SK-N-SH (cell line): Measurements from ENCODE around the gene RASGRF2. TPM values are rescaled to one million over a fixed set of nuclear protein-coding genes. Genes with fewer than 3 reads are reported as not detected.

ENCODE experiments used
- CTCF ChIA-PET: fragments of 300-600, 350-600 bp; formaldehyde crosslinking; extraction: SDS; loops from one replicate; lab custom pipeline; 2021; lab: Yijun Ruan, JAX
- POLR2A ChIA-PET: fragments of 350-600 bp; sonication (Branson Sonifier 250); formaldehyde crosslinking; extraction: SDS; loops from one replicate; lab custom pipeline; 2020; ENCODE audit warnings: antibody characterized with exemption, inconsistent platforms; lab: Yijun Ruan, JAX
- DNase-seq: peaks from one replicate; pipeline ENCODE4 v3.0.0; 2012
- H2AFZ ChIP-seq: fragments of 200-600 bp; sonication (generic); 2 replicates; pipeline ENCODE4 v1.8.1; 2016; ENCODE audit warnings: antibody characterized with exemption, mild to moderate bottlenecking, low read depth
- H3F3A ChIP-seq: fragments of 200-600 bp; sonication (generic); replicated peaks from 2 replicates; pipeline ENCODE3; 2016; ENCODE audit warnings: antibody characterized with exemption, mild to moderate bottlenecking; ENCODE audit not compliant: insufficient read depth
- H3K27ac ChIP-seq, 2 experiments: fragments of 200-500 bp in 1 of 2; fragments of 200-600 bp in 1 of 2; sonication (Bioruptor generic) in 1 of 2; sonication (generic), shearing (Covaris generic) in 1 of 2; 2 replicates each; pipeline versions ENCODE4 v1.5.1 to v1.6.1; 2014 to 2016; ENCODE audit warnings: low read depth in 2 of 2, inconsistent platforms in 1 of 2, low read length in 1 of 2, mild to moderate bottlenecking in 1 of 2, mixed read lengths in 1 of 2
- H3K27me3 ChIP-seq: fragments of 200-600 bp; sonication (generic), shearing (Covaris generic); 2 replicates; pipeline ENCODE4 v1.6.1; 2016; ENCODE audit warnings: mixed run types; ENCODE audit not compliant: insufficient read depth
- H3K36me3 ChIP-seq, 2 experiments: fragments of 200-500 bp in 1 of 2; fragments of 200-600 bp in 1 of 2; sonication (Bioruptor generic) in 1 of 2; sonication (generic) in 1 of 2; replicated peaks in 1 of 2; 2 replicates each; pipeline versions ENCODE3 to v1.5.1; 2014 to 2016; ENCODE audit warnings: low read length in 1 of 2, mild to moderate bottlenecking in 1 of 2; ENCODE audit not compliant: insufficient read depth in 2 of 2, control insufficient read depth in 1 of 2
- H3K4me1 ChIP-seq, 2 experiments: fragments of 200-500 bp in 1 of 2; fragments of 200-600 bp in 1 of 2; sonication (Bioruptor generic) in 1 of 2; sonication (generic), shearing (Covaris generic) in 1 of 2; 2 replicates each; pipeline versions ENCODE4 v1.5.1 to v1.6.1; 2014 to 2016; ENCODE audit warnings: low read depth in 1 of 2, low read length in 1 of 2, mixed run types in 1 of 2; ENCODE audit not compliant: insufficient read depth in 2 of 2, control insufficient read depth in 1 of 2
- H3K4me2 ChIP-seq: fragments of 200-600 bp; sonication (generic), shearing (Covaris generic); 2 replicates; pipeline ENCODE4 v1.6.1; 2017; ENCODE audit warnings: mixed run types
- H3K4me3 ChIP-seq, 2 experiments: fragments of 200-500 bp in 1 of 2; fragments of 200-600 bp in 1 of 2; sonication (Bioruptor generic) in 1 of 2; sonication (generic), shearing (Covaris generic) in 1 of 2; 2 replicates each; pipeline versions ENCODE4 v1.5.1 to v1.8.1; 2014 to 2016; ENCODE audit warnings: low read depth in 2 of 2, inconsistent platforms in 1 of 2, low read length in 1 of 2, mild to moderate bottlenecking in 1 of 2, mixed read lengths in 1 of 2, moderate library complexity in 1 of 2
- H3K79me2 ChIP-seq: fragments of 200-600 bp; sonication (generic); 2 replicates; pipeline ENCODE4 v1.8.1; 2017; ENCODE audit warnings: mild to moderate bottlenecking; ENCODE audit not compliant: insufficient read depth
- H3K9ac ChIP-seq: fragments of 200-600 bp; sonication (generic); 2 replicates; pipeline ENCODE4 v1.6.1; 2017; ENCODE audit warnings: mixed run types
- H3K9me2 ChIP-seq: fragments of 200-600 bp; sonication (generic); 2 replicates; pipeline ENCODE4 v1.6.1; 2017; ENCODE audit warnings: mixed run types
- H3K9me3 ChIP-seq: fragments of 200-600 bp; sonication (generic); 2 replicates; pipeline ENCODE4 v1.6.1; 2017; ENCODE audit warnings: mixed run types, mild to moderate bottlenecking, moderate library complexity
- H4K20me1 ChIP-seq: fragments of 200-600 bp; sonication (generic); 2 replicates; pipeline ENCODE4 v1.6.1; 2017; ENCODE audit warnings: mild to moderate bottlenecking, mixed run types; ENCODE audit not compliant: insufficient read depth
- CHD2 ChIP-seq: fragments of 150-350 bp; IDR thresholded peaks from 2 replicates; pipeline ENCODE4 v1.6.1; 2018; ENCODE audit warnings: low read length; ENCODE audit not compliant: partially characterized antibody
- ELF1 ChIP-seq: IDR thresholded peaks from 2 replicates; pipeline ENCODE4 v1.4.0; 2012
- EP300 ChIP-seq, 2 experiments: IDR thresholded peaks; 2 replicates each; pipeline versions ENCODE4 v1.4.0 to v1.6.1; 2012; ENCODE audit warnings: borderline replicate concordance in 1 of 2, low read depth in 1 of 2, low read length in 1 of 2
- EZH2phosphoT487 ChIP-seq: fragments of 200-600 bp; sonication (generic); IDR thresholded peaks from 2 replicates; pipeline ENCODE4 v1.6.1; 2017; ENCODE audit warnings: low read depth, mixed run types, mild to moderate bottlenecking, antibody characterized with exemption, moderate library complexity, borderline replicate concordance
- IRF3 ChIP-seq: fragments of 150-350 bp; IDR thresholded peaks from 2 replicates; pipeline ENCODE4 v1.6.1; 2016; ENCODE audit warnings: mild to moderate bottlenecking, low read depth, low read length
- JUND ChIP-seq: IDR thresholded peaks from 2 replicates; pipeline ENCODE4 v1.4.0; 2012
- MEF2A ChIP-seq: IDR thresholded peaks from 2 replicates; pipeline ENCODE4 v1.4.0; 2012; ENCODE audit warnings: low read depth, borderline replicate concordance
- RAD21 ChIP-seq: IDR thresholded peaks from 2 replicates; pipeline ENCODE4 v1.6.1; 2012; ENCODE audit warnings: mild to moderate bottlenecking, low read length
- SIN3A ChIP-seq: IDR thresholded peaks from 2 replicates; pipeline ENCODE4 v1.6.1; 2012; ENCODE audit warnings: low read depth, mild to moderate bottlenecking, low read length, moderate library complexity, borderline replicate concordance
- SMC3 ChIP-seq: IDR thresholded peaks from 2 replicates; pipeline ENCODE4 v1.6.1; 2012; ENCODE audit warnings: low read depth, low read length, improper control_type of control experiment
- TAF1 ChIP-seq: IDR thresholded peaks from 2 replicates; pipeline ENCODE4 v1.6.1; 2012; ENCODE audit warnings: low read depth, mild to moderate bottlenecking, low read length, moderate library complexity, borderline replicate concordance
- TEAD4 ChIP-seq: IDR thresholded peaks from 2 replicates; pipeline ENCODE4 v1.4.0; 2012; ENCODE audit warnings: mild to moderate bottlenecking, borderline replicate concordance; ENCODE audit not compliant: insufficient read depth
- USF1 ChIP-seq: IDR thresholded peaks from 2 replicates; pipeline ENCODE4 v1.4.0; 2012; ENCODE audit warnings: low read depth, borderline replicate concordance
- YY1 ChIP-seq: IDR thresholded peaks from 2 replicates; pipeline ENCODE4 v1.4.0; 2012; ENCODE audit warnings: low read depth, mild to moderate bottlenecking
- WGBS: methylation state at CpG from one replicate; pipeline ENCODE4 v1.1.6; 2017; ENCODE audit warnings: low lambda C conversion rate; 5-methylcytosine and 5-hydroxymethylcytosine counted together
- polyA plus RNA-seq, 3 experiments: library from polyadenylated mRNA; depleted of rRNA; stranded (reverse); fragments of >200 nt; gene quantifications; 2 replicates each; pipeline ENCODE4 v1.2.3, GENCODE V29; 2012
- TF ChIP-seq, protein P1 (sequence below): IDR thresholded peaks from 2 replicates; pipeline ENCODE4 v1.6.1; 2012; ENCODE audit warnings: mild to moderate bottlenecking, low read depth, low read length, moderate library complexity
- TF ChIP-seq, protein P2 (sequence below): IDR thresholded peaks from 2 replicates; pipeline ENCODE4 v1.4.0; 2012; ENCODE audit warnings: low read depth

RASGRF2 gene
- polyA plus RNA-seq, 1 of the 3 experiments (the other 2 are of a cell fraction): under 0.01 TPM

DNA sequence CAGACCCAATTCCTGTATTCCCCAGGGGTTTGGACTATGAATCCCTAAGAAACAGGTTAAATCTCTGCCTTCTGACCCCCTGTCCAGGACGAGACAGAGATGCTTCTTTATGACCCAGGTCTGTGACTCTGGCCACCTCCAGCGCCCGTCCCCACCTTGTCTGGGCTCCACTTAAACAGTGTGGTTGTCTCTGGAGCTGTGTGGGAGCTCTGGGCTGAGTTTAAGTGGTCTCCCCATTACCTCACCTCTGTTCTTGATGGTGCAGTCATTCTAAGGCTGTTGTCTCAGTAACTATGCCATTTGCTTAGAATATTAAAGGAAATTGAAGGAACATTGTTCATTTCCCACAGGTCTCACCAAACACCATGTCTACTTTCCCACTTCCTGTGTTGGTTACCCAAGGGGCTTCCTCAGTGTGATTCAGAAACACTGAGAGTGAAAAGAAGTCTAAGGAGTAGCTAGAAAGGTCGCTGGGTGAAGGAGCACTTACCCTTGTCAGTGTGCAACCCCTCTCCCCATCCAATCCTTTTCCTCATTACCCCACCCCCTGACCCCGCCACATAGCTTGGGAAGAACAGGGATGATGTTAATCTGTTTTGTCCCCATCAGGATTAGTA, 145.2 kb downstream of the RASGRF2 start:
- ChIA-PET POLR2A (no interaction called here), CTCF (interaction anchor here (0.6 to 1.4 kb wide), 4 partner anchors 9 to 405 kb away, joined by 3 read pairs; no protein-coding TSS in a partner anchor)
- Histone ChIP-seq H2AFZ (no peak overlapping the region), H3K4me3 (no peak overlapping the region), H3K9me3 (no peaks in the 10 kb centered on the region), H3K27ac (no peak overlapping the region), H3F3A (no peaks in the 10 kb centered on the region), H3K9ac (no peak overlapping the region), H3K36me3 (no peaks in the 10 kb centered on the region), H3K4me2 (no peak overlapping the region), H3K9me2 (no peaks in the 10 kb centered on the region), H3K79me2 (no peaks in the 10 kb centered on the region), H4K20me1 (no peaks in the 10 kb centered on the region), H3K4me1 (no peaks in the 10 kb centered on the region), H3K27me3 (no peaks in the 10 kb centered on the region; the same call in 1 of the 2 replicates)
- 29% methylated on average over 3 of the region's 5 CpGs for WGBS
- TF ChIP-seq YY1: no peak
- DNase-seq: no peak

DNA sequence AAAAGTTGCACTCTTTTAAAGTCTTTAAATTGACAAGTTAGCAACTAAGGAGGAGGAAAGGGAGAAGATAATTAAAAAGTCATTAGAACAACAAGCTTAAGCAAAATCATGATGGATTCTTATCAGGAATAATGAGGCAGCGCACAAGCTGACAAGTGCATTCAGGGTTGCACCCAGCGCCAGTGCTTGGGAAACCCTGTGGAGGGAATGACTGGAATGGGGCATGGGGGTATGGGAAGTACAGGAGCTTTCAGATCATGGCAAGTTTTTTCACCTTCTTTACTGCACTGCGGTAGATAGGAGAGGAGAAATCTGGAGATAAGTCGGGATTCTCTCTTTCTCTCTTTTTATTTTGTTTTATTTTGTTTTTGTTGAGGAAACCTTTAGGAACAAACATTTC, 155.1 kb downstream of the RASGRF2 start:
- no peaks in the 10 kb centered on the region for H3K9me3 ChIP-seq
- TF ChIP-seq USF1 (no peak), IRF3 (no peak), JUND (no peak)
- TF ChIP-seq, all 33 proteins: peak for 0
- Histone ChIP-seq H3K4me2 (no peak overlapping the region), H2AFZ (no peak overlapping the region), H3K9ac (no peak overlapping the region), H3K27ac (no peak overlapping the region), H3K79me2 (no peaks in the 10 kb centered on the region), H3K27me3 (no peaks in the 10 kb centered on the region), H3K9me2 (no peaks in the 10 kb centered on the region), H3K36me3 (no peaks in the 10 kb centered on the region), H3K4me1 (no peaks in the 10 kb centered on the region; a peak in 1 of 4 replicates), H4K20me1 (no peaks in the 10 kb centered on the region), H3K4me3 (no peak overlapping the region), H3F3A (no peaks in the 10 kb centered on the region)
- WGBS: 58% methylated on average over 4 of the region's 4 CpGs
- ChIA-PET POLR2A (no interaction called here), CTCF (interaction anchor here (0.9 kb wide), 1 partner anchor 30 kb away, joined by 3 read pairs; no protein-coding TSS in a partner anchor)
- DNase-seq: no peak

- DNase-seq: no peak
- WGBS: 47% methylated on average over 3 of the region's 3 CpGs
- ChIA-PET CTCF (interaction anchor here (2.8 kb wide), 1 partner anchor 10 kb away, joined by 12 read pairs; no protein-coding TSS in a partner anchor), POLR2A (no interaction called here)
- H3F3A ChIP-seq: no peaks in the 10 kb centered on the region
- no peak overlapping the region for H2AFZ ChIP-seq
- no peaks in the 10 kb centered on the region for H3K79me2 ChIP-seq
- no peak overlapping the region for H3K4me2 ChIP-seq
- H3K9me3 ChIP-seq: no peaks in the 10 kb centered on the region
- no peaks in the 10 kb centered on the region for H3K9me2 ChIP-seq
- H3K4me3 ChIP-seq: no peak overlapping the region
- H3K4me1 ChIP-seq: peaks cover 0 to 4% of the 10 kb centered on the region in 2 experiments; a peak in 1 of 4 replicates
- H3K36me3 ChIP-seq: no peaks in the 10 kb centered on the region
- no peaks in the 10 kb centered on the region for H3K27me3 ChIP-seq
- no peaks in the 10 kb centered on the region for H4K20me1 ChIP-seq
- no peak overlapping the region for H3K27ac ChIP-seq
- H3K9ac ChIP-seq: no peak overlapping the region
- no peak for TF ChIP-seq MEF2A
- TF ChIP-seq TAF1: no peak
- TF ChIP-seq RAD21: no peak
- no peak for TF ChIP-seq ELF1
- TF ChIP-seq EZH2phosphoT487: no peak
- TF ChIP-seq TEAD4: no peak
- no peak for TF ChIP-seq SMC3
- no peak for TF ChIP-seq EP300 (IDR thresholded peaks at IDR 0.05; ENCODE audit: borderline replicate concordance in 1 of 2, low read depth in 1 of 2, low read length in 1 of 2)
- TF ChIP-seq, protein P1, sequence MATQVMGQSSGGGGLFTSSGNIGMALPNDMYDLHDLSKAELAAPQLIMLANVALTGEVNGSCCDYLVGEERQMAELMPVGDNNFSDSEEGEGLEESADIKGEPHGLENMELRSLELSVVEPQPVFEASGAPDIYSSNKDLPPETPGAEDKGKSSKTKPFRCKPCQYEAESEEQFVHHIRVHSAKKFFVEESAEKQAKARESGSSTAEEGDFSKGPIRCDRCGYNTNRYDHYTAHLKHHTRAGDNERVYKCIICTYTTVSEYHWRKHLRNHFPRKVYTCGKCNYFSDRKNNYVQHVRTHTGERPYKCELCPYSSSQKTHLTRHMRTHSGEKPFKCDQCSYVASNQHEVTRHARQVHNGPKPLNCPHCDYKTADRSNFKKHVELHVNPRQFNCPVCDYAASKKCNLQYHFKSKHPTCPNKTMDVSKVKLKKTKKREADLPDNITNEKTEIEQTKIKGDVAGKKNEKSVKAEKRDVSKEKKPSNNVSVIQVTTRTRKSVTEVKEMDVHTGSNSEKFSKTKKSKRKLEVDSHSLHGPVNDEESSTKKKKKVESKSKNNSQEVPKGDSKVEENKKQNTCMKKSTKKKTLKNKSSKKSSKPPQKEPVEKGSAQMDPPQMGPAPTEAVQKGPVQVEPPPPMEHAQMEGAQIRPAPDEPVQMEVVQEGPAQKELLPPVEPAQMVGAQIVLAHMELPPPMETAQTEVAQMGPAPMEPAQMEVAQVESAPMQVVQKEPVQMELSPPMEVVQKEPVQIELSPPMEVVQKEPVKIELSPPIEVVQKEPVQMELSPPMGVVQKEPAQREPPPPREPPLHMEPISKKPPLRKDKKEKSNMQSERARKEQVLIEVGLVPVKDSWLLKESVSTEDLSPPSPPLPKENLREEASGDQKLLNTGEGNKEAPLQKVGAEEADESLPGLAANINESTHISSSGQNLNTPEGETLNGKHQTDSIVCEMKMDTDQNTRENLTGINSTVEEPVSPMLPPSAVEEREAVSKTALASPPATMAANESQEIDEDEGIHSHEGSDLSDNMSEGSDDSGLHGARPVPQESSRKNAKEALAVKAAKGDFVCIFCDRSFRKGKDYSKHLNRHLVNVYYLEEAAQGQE: no peak
- no peak for TF ChIP-seq SIN3A
- TF ChIP-seq, protein P2, sequence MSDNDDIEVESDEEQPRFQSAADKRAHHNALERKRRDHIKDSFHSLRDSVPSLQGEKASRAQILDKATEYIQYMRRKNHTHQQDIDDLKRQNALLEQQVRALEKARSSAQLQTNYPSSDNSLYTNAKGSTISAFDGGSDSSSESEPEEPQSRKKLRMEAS: no peak
- no peak for TF ChIP-seq CHD2
Measured at GRCh38 chr5:81117566-81117965, 157.4 kb downstream of the RASGRF2 start.
